ENCODE measurements around the gene CEP19.

GRCh38 chr3:196661400-196661799 is 50.6 kb downstream of the CEP19 start:
- TF ChIP-seq CTCF (tag by site-specific recombination; IDR thresholded peaks at IDR 0.05) (no peak), ZNF148 (tag by site-specific recombination; IDR thresholded peaks at IDR 0.05; ENCODE audit: borderline replicate concordance) (no peak), ZNF623 (tag by site-specific recombination; IDR thresholded peaks at IDR 0.05) (no peak), ZNF23 (tag by site-specific recombination; IDR thresholded peaks at IDR 0.05; ENCODE audit: borderline replicate concordance) (no peak), ZSCAN30 (tag by site-specific recombination; IDR thresholded peaks at IDR 0.05) (no peak), ZBTB7A (tag by site-specific recombination; IDR thresholded peaks at IDR 0.05; ENCODE audit: low read depth) (no peak), ZNF704 (tag by site-specific recombination; IDR thresholded peaks at IDR 0.05) (no peak), ZNF398 (tag by site-specific recombination; IDR thresholded peaks at IDR 0.05) (no peak)

Measured in HEK293 (cell line).